Activated CD8-positive, alpha-beta T cell treated with anti-CD3 and anti-CD28 coated beads for 36 hours (primary cell): ENCODE data around the gene ISCU. TPM values are rescaled to one million over a fixed set of nuclear protein-coding genes. Genes with fewer than 3 reads are reported as not detected.

ENCODE experiments used
- ATAC-seq: fragments of 200-7000 bp; cut with Tn5 transposase; one replicate; pipeline ENCODE4 v1.10.0; 2021; ENCODE audit warnings: mild to moderate bottlenecking, moderate library complexity
- CTCF ChIA-PET: fragments of 350-600 bp; sonication (Branson Sonifier 250); formaldehyde crosslinking; loops from one replicate; lab custom pipeline; 2021; ENCODE audit warnings: antibody characterized with exemption; lab: Charles Lee
- POLR2A ChIA-PET: fragments of 350-600 bp; sonication (Branson Sonifier 250); formaldehyde crosslinking; loops from one replicate; lab custom pipeline; 2021; ENCODE audit warnings: antibody characterized with exemption; lab: Charles Lee
- DNase-seq: peaks from one replicate; pipeline ENCODE4 v3.0.0-alpha.2; 2020
- H3K27ac Mint-ChIP-seq: one replicate; pipeline ENCODE4 v1.8.0; 2021; ENCODE audit warnings: mild to moderate bottlenecking, mixed read lengths
- H3K27me3 Mint-ChIP-seq: one replicate; pipeline ENCODE4 v1.8.0; 2021; ENCODE audit warnings: mixed read lengths
- H3K36me3 Mint-ChIP-seq: one replicate; pipeline ENCODE4 v1.8.0; 2021; ENCODE audit warnings: low read depth, mixed read lengths
- H3K4me1 Mint-ChIP-seq: one replicate; pipeline ENCODE4 v1.8.0; 2021; ENCODE audit warnings: low read depth, mixed read lengths
- H3K4me3 Mint-ChIP-seq: one replicate; pipeline ENCODE4 v1.8.0; 2021; ENCODE audit warnings: mild to moderate bottlenecking, moderate library complexity, mixed read lengths
- H3K9me3 Mint-ChIP-seq: one replicate; pipeline ENCODE4 v1.8.0; 2021; ENCODE audit warnings: mixed read lengths
- intact Hi-C: fragments of 100-400 bp; cut with micrococcal nuclease; formaldehyde crosslinking; loops from one replicate; pipeline ENCODE4 v1.10.0; 2022
- total RNA-seq, 2 experiments: library from RNA; stranded (reverse); gene quantifications; one replicate each; pipeline ENCODE4 v1.2.3, GENCODE V29; 2021
- TF ChIP-seq, protein P1 (sequence below): fragments of 200-600 bp; IDR thresholded peaks from one replicate; pipeline ENCODE4 v1.8.0; 2022; ENCODE audit warnings: antibody characterized with exemption, mild to moderate bottlenecking

Gene ISCU
- total RNA-seq, 2 experiments from 2014 or later = 69.4 to 70.5 TPM

DNA sequence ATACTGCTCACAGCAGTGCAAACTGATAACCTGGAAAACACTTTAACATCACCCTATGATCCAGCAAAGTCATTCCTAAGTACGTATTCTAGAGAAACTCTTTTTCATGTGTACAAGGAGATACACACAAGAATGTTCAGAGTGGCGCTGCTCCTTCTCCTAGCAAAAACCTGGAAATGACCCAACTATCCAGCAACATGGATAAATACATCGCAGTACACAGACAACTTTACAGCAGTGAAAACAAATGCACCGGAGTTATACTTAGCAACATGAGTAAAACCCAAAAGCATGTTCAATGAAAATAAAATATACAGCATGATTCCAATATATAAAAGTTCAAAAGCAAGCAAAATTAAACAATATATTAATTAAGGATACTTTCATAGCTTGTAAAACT is 20.1 kb upstream of the ISCU start:
- intact Hi-C loops = no loop called here
- no peaks in the 10 kb centered on the region for H3K27me3 Mint-ChIP-seq
- ATAC-seq = no peak
- peaks cover 48% of the 10 kb centered on the region for H3K36me3 Mint-ChIP-seq
- no peak overlapping the region for H3K4me3 Mint-ChIP-seq
- ChIA-PET CTCF (no interaction called here), POLR2A (interaction anchor here (0.7 kb wide), 1 partner anchor 17 kb away, joined by 3 read pairs; no protein-coding TSS in a partner anchor)
- no peaks in the 10 kb centered on the region for H3K9me3 Mint-ChIP-seq
- DNase-seq = no peak
- TF ChIP-seq, protein P1, sequence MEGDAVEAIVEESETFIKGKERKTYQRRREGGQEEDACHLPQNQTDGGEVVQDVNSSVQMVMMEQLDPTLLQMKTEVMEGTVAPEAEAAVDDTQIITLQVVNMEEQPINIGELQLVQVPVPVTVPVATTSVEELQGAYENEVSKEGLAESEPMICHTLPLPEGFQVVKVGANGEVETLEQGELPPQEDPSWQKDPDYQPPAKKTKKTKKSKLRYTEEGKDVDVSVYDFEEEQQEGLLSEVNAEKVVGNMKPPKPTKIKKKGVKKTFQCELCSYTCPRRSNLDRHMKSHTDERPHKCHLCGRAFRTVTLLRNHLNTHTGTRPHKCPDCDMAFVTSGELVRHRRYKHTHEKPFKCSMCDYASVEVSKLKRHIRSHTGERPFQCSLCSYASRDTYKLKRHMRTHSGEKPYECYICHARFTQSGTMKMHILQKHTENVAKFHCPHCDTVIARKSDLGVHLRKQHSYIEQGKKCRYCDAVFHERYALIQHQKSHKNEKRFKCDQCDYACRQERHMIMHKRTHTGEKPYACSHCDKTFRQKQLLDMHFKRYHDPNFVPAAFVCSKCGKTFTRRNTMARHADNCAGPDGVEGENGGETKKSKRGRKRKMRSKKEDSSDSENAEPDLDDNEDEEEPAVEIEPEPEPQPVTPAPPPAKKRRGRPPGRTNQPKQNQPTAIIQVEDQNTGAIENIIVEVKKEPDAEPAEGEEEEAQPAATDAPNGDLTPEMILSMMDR = no peak
- no peak overlapping the region for H3K27ac Mint-ChIP-seq
- peaks cover 20% of the 10 kb centered on the region for H3K4me1 Mint-ChIP-seq

DNA sequence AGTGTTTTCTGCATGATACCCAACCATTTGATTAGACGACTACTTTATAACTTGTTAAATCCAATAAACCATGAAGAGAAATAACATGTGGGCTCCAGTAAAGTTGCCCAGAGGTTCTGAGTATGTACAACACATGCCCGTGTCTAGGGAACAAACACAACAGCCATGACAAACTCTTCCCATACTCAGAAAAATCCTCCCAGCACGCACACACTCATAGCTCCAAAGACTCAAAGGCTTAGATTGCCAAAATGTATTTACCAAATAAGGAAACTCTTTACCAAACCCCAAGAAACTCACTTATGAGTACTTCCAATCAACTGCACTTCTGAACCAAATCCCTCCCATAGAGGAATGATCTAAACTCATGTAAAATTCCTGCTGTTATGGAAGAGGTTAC is 18.7 kb upstream of the ISCU start:
- peaks cover 20% of the 10 kb centered on the region for H3K4me1 Mint-ChIP-seq
- H3K4me3 Mint-ChIP-seq = no peak overlapping the region
- H3K36me3 Mint-ChIP-seq = peaks cover 45% of the 10 kb centered on the region
- intact Hi-C loops = no loop called here
- H3K27me3 Mint-ChIP-seq = no peaks in the 10 kb centered on the region
- H3K9me3 Mint-ChIP-seq = no peaks in the 10 kb centered on the region
- H3K27ac Mint-ChIP-seq = no peak overlapping the region
- DNase-seq (no peak), ATAC-seq (no peak)
- CTCF ChIA-PET = interaction anchor here (1.1 kb wide), 1 partner anchor 13 kb away, joined by 4 read pairs; no protein-coding TSS in a partner anchor
- TF ChIP-seq, protein P1 = no peak
- POLR2A ChIA-PET = interaction anchor here (0.6 to 1.2 kb wide), 2 partner anchors 17 to 30 kb away, joined by 3 to 4 read pairs; partner anchors contain the start of gene SART3

DNA sequence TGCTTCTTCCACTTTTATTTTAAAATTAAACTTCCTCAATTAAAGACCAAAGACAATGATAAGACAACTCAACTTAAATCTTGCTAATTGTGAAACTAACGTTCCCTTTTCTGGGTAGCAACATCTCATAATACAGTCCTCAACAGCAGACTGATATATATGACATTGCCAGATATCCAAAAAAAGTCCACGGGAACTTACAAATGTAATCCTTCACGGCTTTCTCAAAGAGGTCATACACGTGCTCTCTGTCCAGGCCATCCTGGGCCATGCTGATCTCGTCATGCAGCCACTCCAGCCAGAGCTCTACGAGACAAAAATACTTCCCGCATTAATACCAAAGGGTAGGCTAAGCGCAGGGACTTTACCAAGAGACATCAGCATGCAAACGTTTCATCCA is 14.7 kb upstream of the ISCU start:
- Mint-ChIP-seq H3K9me3 (no peaks in the 10 kb centered on the region), H3K27me3 (no peaks in the 10 kb centered on the region), H3K27ac (no peak overlapping the region), H3K4me1 (peaks cover 32% of the 10 kb centered on the region), H3K36me3 (peaks cover 45% of the 10 kb centered on the region), H3K4me3 (no peak overlapping the region)
- ChIA-PET CTCF (no interaction called here), POLR2A (no interaction called here)
- ATAC-seq = no peak
- DNase-seq = no peak
- intact Hi-C loops = no loop called here
- TF ChIP-seq, protein P1 = no peak

DNA sequence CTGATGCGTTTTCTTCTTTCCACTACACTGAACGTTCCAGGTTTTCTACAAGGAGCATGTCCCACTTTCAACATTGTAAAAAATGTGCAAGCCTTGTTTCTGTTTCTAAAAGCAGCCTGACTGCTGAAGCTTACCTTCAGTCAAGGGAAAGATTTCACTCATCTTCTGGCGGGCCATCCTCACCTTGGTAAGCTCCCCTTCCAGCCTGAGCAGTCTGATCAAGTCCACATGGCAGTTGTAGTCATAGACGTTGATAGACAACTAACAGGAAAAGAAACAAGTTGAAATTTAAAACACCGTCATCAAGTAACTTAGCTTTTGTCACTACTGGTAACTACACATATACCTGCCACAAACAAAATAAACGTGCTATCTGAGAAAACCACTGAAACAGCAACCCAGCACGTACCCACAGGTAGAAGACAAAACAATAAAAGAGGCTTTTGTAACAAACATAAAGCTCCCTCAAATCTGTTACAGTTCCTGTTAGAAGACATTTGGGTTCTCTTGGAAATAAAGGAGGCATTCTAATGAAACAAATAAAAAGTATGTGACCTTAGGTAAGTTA is 13.4 kb upstream of the ISCU start:
- intact Hi-C loops = no loop called here
- TF ChIP-seq, protein P1 = no peak
- no peaks in the 10 kb centered on the region for H3K9me3 Mint-ChIP-seq
- DNase-seq (no peak), ATAC-seq (no peak)
- peak overlapping the region; percentile 38 for H3K27ac Mint-ChIP-seq
- H3K4me1 Mint-ChIP-seq = peaks cover 46% of the 10 kb centered on the region
- ChIA-PET CTCF (interaction anchor here (0.8 to 1.5 kb wide), 7 partner anchors 9 to 255 kb away, joined by 3 to 6 read pairs (median 4); partner anchors contain the start of gene SART3), POLR2A (interaction anchor here (1.0 to 2.3 kb wide), 5 partner anchors 10 to 86 kb away, joined by 3 to 9 read pairs (median 4); partner anchors contain the start of genes ISCU and SART3)
- no peak overlapping the region for H3K4me3 Mint-ChIP-seq
- peaks cover 38% of the 10 kb centered on the region for H3K36me3 Mint-ChIP-seq
- H3K27me3 Mint-ChIP-seq = no peaks in the 10 kb centered on the region

DNA sequence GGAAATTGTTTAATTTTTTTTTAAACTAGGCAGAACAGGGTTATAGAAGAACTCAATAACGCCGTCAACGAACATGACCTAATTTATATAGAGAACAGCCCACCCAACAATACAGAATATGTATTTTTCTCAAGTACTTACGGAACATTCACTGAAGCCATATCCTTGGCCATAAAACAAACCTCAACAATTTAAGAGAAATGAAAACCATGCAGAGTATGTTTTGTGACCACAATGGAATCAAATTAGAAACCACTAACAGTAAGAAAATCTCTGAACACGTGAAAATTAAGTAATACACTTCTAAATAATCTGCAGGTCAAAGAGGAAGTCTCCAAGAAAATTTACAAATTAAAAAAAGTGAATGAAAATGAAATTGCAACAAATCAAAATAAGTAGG is 10.9 kb upstream of the ISCU start:
- Mint-ChIP-seq H3K27ac (peak overlapping the region; percentile 0), H3K27me3 (no peaks in the 10 kb centered on the region), H3K9me3 (no peaks in the 10 kb centered on the region), H3K36me3 (peaks cover 31% of the 10 kb centered on the region), H3K4me3 (peak overlapping the region; percentile 14), H3K4me1 (peaks cover 58% of the 10 kb centered on the region)
- DNase-seq (no peak), ATAC-seq (no peak)
- TF ChIP-seq, protein P1 = no peak
- POLR2A ChIA-PET = no interaction called here
- CTCF ChIA-PET = no interaction called here
- intact Hi-C loops = no loop called here
